Natural killer cell (primary cell): ENCODE measurements around the gene DTNBP1. TPM values are rescaled to one million over a fixed set of nuclear protein-coding genes. Genes with fewer than 3 reads are reported as not detected.

Experiments
- ATAC-seq, 3 donors: fragments of 150-1000 bp in 2 of 3; fragments of 200-7000 bp in 1 of 3; cut with Tn5 transposase; 1 replicate in 1 of 3; 2 replicates in 2 of 3; pipeline ENCODE4 v1.10.0; 2021; ENCODE audit warnings: mild to moderate bottlenecking in 2 of 3, moderate library complexity in 2 of 3
- DNase-seq, 2 donors: peaks; one replicate each; pipeline versions ENCODE4 v3.0.0 to v3.0.0-alpha.2; 2013 to 2021; ENCODE audit warnings: mixed read lengths in 1 of 2
- H3K27ac ChIP-seq: one replicate; pipeline ENCODE4 v1.5.1; 2013; ENCODE audit warnings: mild to moderate bottlenecking, low read length
- H3K27me3 ChIP-seq: one replicate; pipeline ENCODE4 v1.6.1; 2013; ENCODE audit warnings: low read length; ENCODE audit not compliant: control insufficient read depth, insufficient read depth
- H3K36me3 ChIP-seq: one replicate; pipeline ENCODE4 v1.6.1; 2013; ENCODE audit warnings: low read length; ENCODE audit not compliant: control insufficient read depth, insufficient read depth
- H3K4me1 ChIP-seq: one replicate; pipeline ENCODE4 v1.6.1; 2013; ENCODE audit warnings: low read length; ENCODE audit not compliant: control insufficient read depth, insufficient read depth
- H3K4me3 ChIP-seq: one replicate; pipeline ENCODE4 v1.5.1; 2013; ENCODE audit warnings: low read length
- H3K9me3 ChIP-seq: one replicate; pipeline ENCODE4 v1.6.1; 2013; ENCODE audit warnings: low read length; ENCODE audit not compliant: control insufficient read depth, insufficient read depth
- H3K27ac Mint-ChIP-seq, 2 donors: one replicate each; pipeline ENCODE4 v1.8.0; 2022; ENCODE audit warnings: mild to moderate bottlenecking in 2 of 2, mixed read lengths in 2 of 2, moderate library complexity in 1 of 2
- H3K27me3 Mint-ChIP-seq, 2 donors: one replicate each; pipeline ENCODE4 v1.8.0; 2022; ENCODE audit warnings: low read depth in 2 of 2, mixed read lengths in 2 of 2
- H3K36me3 Mint-ChIP-seq: one replicate; pipeline ENCODE4 v1.8.0; 2022; ENCODE audit warnings: mixed read lengths
- H3K4me1 Mint-ChIP-seq, 2 donors: one replicate each; pipeline ENCODE4 v1.8.0; 2022; ENCODE audit warnings: mixed read lengths in 2 of 2
- H3K4me3 Mint-ChIP-seq: one replicate; pipeline ENCODE4 v1.8.0; 2022; ENCODE audit warnings: mild to moderate bottlenecking, moderate library complexity, mixed read lengths
- H3K9me3 Mint-ChIP-seq, 2 donors: one replicate each; pipeline ENCODE4 v1.8.0; 2022; ENCODE audit warnings: mixed read lengths in 2 of 2
- CTCF ChIP-seq: fragments of 200-600 bp; IDR thresholded peaks from one replicate; pipeline ENCODE4 v1.8.0; 2022; ENCODE audit warnings: antibody characterized with exemption
- WGBS: methylation state at CpG from one replicate; pipeline ENCODE4 v1.1.7; 2013; ENCODE audit warnings: missing lambda C conversion rate; ENCODE audit not compliant: insufficient coverage; 5-methylcytosine and 5-hydroxymethylcytosine counted together
- intact Hi-C: fragments of 100-400 bp; cut with micrococcal nuclease; formaldehyde crosslinking; loops from one replicate; pipeline ENCODE4 v1.14.2; 2022
- total RNA-seq, 4 donors: library from RNA; stranded (reverse); fragments of 120-200 nt in 1 of 4; gene quantifications; one replicate each; pipeline versions ENCODE4 v1.2.3 to v1.2.4, GENCODE V29; 2013 to 2022

DTNBP1 gene
- total RNA-seq, 3 donors from 2014 or later (not counting 1 experiment from before 2014, with no cell fraction given) = 31.6 to 42.2 (median 38.4) TPM

GRCh38 chr6:15510121-15510520 is 152.7 kb downstream of the DTNBP1 start:
- DNase-seq (no peak), ATAC-seq (no peak)
- Histone ChIP-seq H3K4me3 (no peak overlapping the region), H3K9me3 (no peaks in the 10 kb centered on the region), H3K27me3 (no peaks in the 10 kb centered on the region), H3K4me1 (peaks cover 14% of the 10 kb centered on the region), H3K27ac (no peak overlapping the region), H3K36me3 (peaks cover 67% of the 10 kb centered on the region)
- peak overlapping the region; percentile 65 to 74 for H3K27ac Mint-ChIP-seq
- no peak for TF ChIP-seq CTCF
- H3K4me1 Mint-ChIP-seq = peaks cover 52 to 68% of the 10 kb centered on the region in 2 donors
- 96% methylated on average over 6 of the region's 6 CpGs for WGBS
- no peaks in the 10 kb centered on the region for H3K27me3 Mint-ChIP-seq
- H3K36me3 Mint-ChIP-seq = peaks cover 6% of the 10 kb centered on the region
- intact Hi-C loops = no loop called here
- no peak overlapping the region for H3K4me3 Mint-ChIP-seq
- no peaks in the 10 kb centered on the region for H3K9me3 Mint-ChIP-seq

GRCh38 chr6:15509335-15509933 is 153.4 kb downstream of the DTNBP1 start:
- H3K27ac ChIP-seq = no peak overlapping the region
- H3K27ac Mint-ChIP-seq = peak overlapping the region; percentile 70 to 74

GRCh38 chr6:15508931-15509330 is 153.9 kb downstream of the DTNBP1 start:
- H3K27ac Mint-ChIP-seq = peak overlapping the region; percentile 70 to 74
- TF ChIP-seq CTCF = no peak

More at GRCh38 chr6:15509335-15509933, 153.4 kb downstream of the DTNBP1 start:
- Mint-ChIP-seq H3K9me3 (no peaks in the 10 kb centered on the region), H3K4me3 (no peak overlapping the region), H3K4me1 (peaks cover 52 to 68% of the 10 kb centered on the region in 2 donors), H3K36me3 (peaks cover 6% of the 10 kb centered on the region), H3K27me3 (no peaks in the 10 kb centered on the region)
- Histone ChIP-seq H3K4me1 (peaks cover 21% of the 10 kb centered on the region), H3K4me3 (no peak overlapping the region), H3K9me3 (no peaks in the 10 kb centered on the region), H3K36me3 (peaks cover 68% of the 10 kb centered on the region), H3K27me3 (no peaks in the 10 kb centered on the region)
- DNase-seq (no peak), ATAC-seq (peak in 1 of 3 donors; percentile 18)
- WGBS = 88% methylated on average over 13 of the region's 13 CpGs
- intact Hi-C loops = loop anchor here (5.0 kb wide), 1 partner anchor 113 kb away; no protein-coding TSS in a partner anchor
- no peak for TF ChIP-seq CTCF

More at GRCh38 chr6:15508931-15509330, 153.9 kb downstream of the DTNBP1 start:
- intact Hi-C loops = loop anchor here (5.0 kb wide), 1 partner anchor 113 kb away; no protein-coding TSS in a partner anchor
- DNase-seq (no peak), ATAC-seq (no peak)
- Histone ChIP-seq H3K36me3 (peaks cover 68% of the 10 kb centered on the region), H3K4me3 (no peak overlapping the region), H3K27ac (no peak overlapping the region), H3K9me3 (no peaks in the 10 kb centered on the region), H3K27me3 (no peaks in the 10 kb centered on the region), H3K4me1 (peaks cover 24% of the 10 kb centered on the region)
- H3K27me3 Mint-ChIP-seq = no peaks in the 10 kb centered on the region
- WGBS = 99% methylated on average over 15 of the region's 15 CpGs
- H3K9me3 Mint-ChIP-seq = no peaks in the 10 kb centered on the region
- H3K36me3 Mint-ChIP-seq = peaks cover 6% of the 10 kb centered on the region
- peaks cover 52 to 68% of the 10 kb centered on the region in 2 donors for H3K4me1 Mint-ChIP-seq
- no peak overlapping the region for H3K4me3 Mint-ChIP-seq
